Measurements from ENCODE around the gene PDCD10.

DNA sequence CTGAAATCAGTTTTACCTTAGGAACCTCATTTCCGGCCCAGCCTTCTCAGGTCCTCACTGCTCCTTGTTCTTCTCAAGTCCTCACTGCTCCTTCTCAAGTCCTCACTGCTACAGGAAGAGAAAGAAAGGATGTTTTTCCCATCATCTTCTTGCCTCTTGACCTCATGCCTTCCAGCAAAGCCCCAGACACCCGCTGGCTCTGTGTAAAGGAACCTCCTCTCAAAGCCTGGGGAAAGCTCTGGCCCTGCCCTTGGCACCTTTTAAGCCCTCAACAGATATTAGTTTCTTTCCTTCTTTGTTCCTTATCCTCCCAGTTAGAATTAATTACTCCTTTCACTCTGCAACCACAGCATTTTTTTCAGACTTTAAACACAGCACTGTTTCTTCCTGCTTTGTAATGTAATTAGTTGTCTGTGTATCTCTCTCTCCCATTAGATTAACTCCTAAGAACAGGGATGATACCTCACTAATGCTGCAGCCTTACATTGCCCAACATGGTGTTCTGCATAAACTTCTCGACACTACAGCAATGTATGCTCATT, 76.9 kb downstream of the PDCD10 start:
- TF ChIP-seq EZH2 (IDR thresholded peaks at IDR 0.05; ENCODE audit: borderline replicate concordance, insufficient read depth, low read depth, low read length, poor library complexity, severe bottlenecking): no peak
- TF ChIP-seq CTCF (IDR thresholded peaks at IDR 0.05): no peak
